Neutrophil (primary cell): ENCODE measurements around the gene ARRDC3.
A peak's percentile ranks its signal among the peaks of the same experiment; 100 is the strongest.

Experiments
- H3K27ac ChIP-seq: fragments of 200-600 bp; sonication (generic); 2 replicates; pipeline ENCODE4 v1.5.1; 2016; ENCODE audit warnings: mild to moderate bottlenecking, moderate library complexity
- H3K27me3 ChIP-seq: fragments of 200-600 bp; sonication (generic); 2 replicates; pipeline ENCODE4 v1.6.0; 2016; ENCODE audit warnings: mild to moderate bottlenecking
- H3K36me3 ChIP-seq: fragments of 200-600 bp; sonication (generic); 2 replicates; pipeline ENCODE4 v1.5.1; 2017
- H3K4me1 ChIP-seq, 2 experiments: fragments of 200-600 bp in 1 of 2; sonication (generic) in 1 of 2; 1 replicate in 1 of 2; 2 replicates in 1 of 2; pipeline versions ENCODE4 v1.5.1 to v1.6.1; 2013 to 2016; ENCODE audit warnings: low read depth in 1 of 2, low read length in 1 of 2, mild to moderate bottlenecking in 1 of 2, moderate library complexity in 1 of 2; ENCODE audit not compliant: control insufficient read depth in 1 of 2, insufficient read depth in 1 of 2
- H3K4me3 ChIP-seq, 2 experiments: fragments of 200-600 bp in 1 of 2; sonication (generic) in 1 of 2; 1 replicate in 1 of 2; 2 replicates in 1 of 2; pipeline ENCODE4 v1.5.1; 2013 to 2016; ENCODE audit warnings: low read depth in 1 of 2, low read length in 1 of 2, mild to moderate bottlenecking in 1 of 2, moderate library complexity in 1 of 2
- H3K9me3 ChIP-seq: fragments of 200-600 bp; sonication (generic); 2 replicates; pipeline ENCODE4 v1.5.1; 2016
- TF ChIP-seq, protein P1 (sequence below): fragments of 200-600 bp; sonication (generic); IDR thresholded peaks from 2 replicates; pipeline ENCODE4 v1.5.1; 2016; ENCODE audit warnings: antibody characterized with exemption

Gene ARRDC3

GRCh38 chr5:91419571-91420537 is 36.7 kb upstream of the ARRDC3 start:
- Histone ChIP-seq H3K36me3 (no peaks in the 10 kb centered on the region), H3K27ac (no peak overlapping the region)

GRCh38 chr5:91419136-91419535 is 36.0 kb upstream of the ARRDC3 start:
- no peak overlapping the region for H3K4me3 ChIP-seq
- no peaks in the 10 kb centered on the region for H3K9me3 ChIP-seq
- no peaks in the 10 kb centered on the region for H3K27me3 ChIP-seq
- H3K4me1 ChIP-seq = no peaks in the 10 kb centered on the region
- H3K36me3 ChIP-seq = no peaks in the 10 kb centered on the region
- TF ChIP-seq, protein P1, sequence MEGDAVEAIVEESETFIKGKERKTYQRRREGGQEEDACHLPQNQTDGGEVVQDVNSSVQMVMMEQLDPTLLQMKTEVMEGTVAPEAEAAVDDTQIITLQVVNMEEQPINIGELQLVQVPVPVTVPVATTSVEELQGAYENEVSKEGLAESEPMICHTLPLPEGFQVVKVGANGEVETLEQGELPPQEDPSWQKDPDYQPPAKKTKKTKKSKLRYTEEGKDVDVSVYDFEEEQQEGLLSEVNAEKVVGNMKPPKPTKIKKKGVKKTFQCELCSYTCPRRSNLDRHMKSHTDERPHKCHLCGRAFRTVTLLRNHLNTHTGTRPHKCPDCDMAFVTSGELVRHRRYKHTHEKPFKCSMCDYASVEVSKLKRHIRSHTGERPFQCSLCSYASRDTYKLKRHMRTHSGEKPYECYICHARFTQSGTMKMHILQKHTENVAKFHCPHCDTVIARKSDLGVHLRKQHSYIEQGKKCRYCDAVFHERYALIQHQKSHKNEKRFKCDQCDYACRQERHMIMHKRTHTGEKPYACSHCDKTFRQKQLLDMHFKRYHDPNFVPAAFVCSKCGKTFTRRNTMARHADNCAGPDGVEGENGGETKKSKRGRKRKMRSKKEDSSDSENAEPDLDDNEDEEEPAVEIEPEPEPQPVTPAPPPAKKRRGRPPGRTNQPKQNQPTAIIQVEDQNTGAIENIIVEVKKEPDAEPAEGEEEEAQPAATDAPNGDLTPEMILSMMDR = no peak
- H3K27ac ChIP-seq = no peak overlapping the region

More at GRCh38 chr5:91419571-91420537, 36.7 kb upstream of the ARRDC3 start:
- TF ChIP-seq, protein P1 = peak; percentile 71
- Histone ChIP-seq H3K4me1 (no peaks in the 10 kb centered on the region), H3K9me3 (no peaks in the 10 kb centered on the region), H3K27me3 (no peaks in the 10 kb centered on the region), H3K4me3 (no peak overlapping the region)

GRCh38 chr5:91418158-91418557 is 35.0 kb upstream of the ARRDC3 start:
- Histone ChIP-seq H3K27ac (no peak overlapping the region), H3K9me3 (no peaks in the 10 kb centered on the region), H3K36me3 (no peaks in the 10 kb centered on the region), H3K4me3 (no peak overlapping the region), H3K4me1 (no peaks in the 10 kb centered on the region), H3K27me3 (no peaks in the 10 kb centered on the region)
- TF ChIP-seq, protein P1 = no peak

DNA sequence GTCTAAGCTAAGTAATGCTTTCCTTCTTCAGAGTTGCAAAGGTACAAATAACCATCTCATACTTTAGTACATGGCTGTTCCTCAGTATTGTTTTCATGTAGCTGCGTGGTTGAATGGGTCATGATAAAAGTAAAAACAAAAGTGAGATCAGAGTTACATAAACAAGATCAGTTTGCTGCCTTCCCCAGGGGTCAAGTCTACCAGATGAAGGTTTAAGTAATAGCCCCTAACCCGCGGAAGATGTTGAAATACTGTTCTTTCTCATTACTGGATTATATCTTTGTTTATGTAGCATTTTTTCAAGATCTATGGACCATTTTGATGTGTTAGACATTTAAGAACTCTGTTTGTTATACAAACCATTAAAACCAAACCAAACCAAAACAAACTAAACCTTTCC is 34.1 kb upstream of the ARRDC3 start:
- TF ChIP-seq, protein P1 = no peak
- Histone ChIP-seq H3K27me3 (no peaks in the 10 kb centered on the region), H3K27ac (no peak overlapping the region), H3K36me3 (no peaks in the 10 kb centered on the region), H3K9me3 (no peaks in the 10 kb centered on the region), H3K4me1 (no peaks in the 10 kb centered on the region), H3K4me3 (no peak overlapping the region)

- H3K27me3 ChIP-seq = no peaks in the 10 kb centered on the region
- no peaks in the 10 kb centered on the region for H3K4me1 ChIP-seq
- no peak overlapping the region for H3K27ac ChIP-seq
- TF ChIP-seq, protein P1 = no peak
- no peaks in the 10 kb centered on the region for H3K9me3 ChIP-seq
- H3K4me3 ChIP-seq = no peak overlapping the region
- H3K36me3 ChIP-seq = no peaks in the 10 kb centered on the region
Observed at GRCh38 chr5:91416491-91416890, 33.4 kb upstream of the ARRDC3 start.
